Kasumi-1 (cell line): ENCODE results near the gene ATAD1.
"Not testable (repeated sequence)": the region's sequence is repeated elsewhere in the genome, so short reads cannot be mapped to it uniquely, and the experiment has no call there.

ENCODE experiments used
- DNase-seq, 2 experiments: peaks; one replicate each; lab custom pipeline; 2025; lab: John Stamatoyannopoulos, UW

ATAD1 gene

DNA sequence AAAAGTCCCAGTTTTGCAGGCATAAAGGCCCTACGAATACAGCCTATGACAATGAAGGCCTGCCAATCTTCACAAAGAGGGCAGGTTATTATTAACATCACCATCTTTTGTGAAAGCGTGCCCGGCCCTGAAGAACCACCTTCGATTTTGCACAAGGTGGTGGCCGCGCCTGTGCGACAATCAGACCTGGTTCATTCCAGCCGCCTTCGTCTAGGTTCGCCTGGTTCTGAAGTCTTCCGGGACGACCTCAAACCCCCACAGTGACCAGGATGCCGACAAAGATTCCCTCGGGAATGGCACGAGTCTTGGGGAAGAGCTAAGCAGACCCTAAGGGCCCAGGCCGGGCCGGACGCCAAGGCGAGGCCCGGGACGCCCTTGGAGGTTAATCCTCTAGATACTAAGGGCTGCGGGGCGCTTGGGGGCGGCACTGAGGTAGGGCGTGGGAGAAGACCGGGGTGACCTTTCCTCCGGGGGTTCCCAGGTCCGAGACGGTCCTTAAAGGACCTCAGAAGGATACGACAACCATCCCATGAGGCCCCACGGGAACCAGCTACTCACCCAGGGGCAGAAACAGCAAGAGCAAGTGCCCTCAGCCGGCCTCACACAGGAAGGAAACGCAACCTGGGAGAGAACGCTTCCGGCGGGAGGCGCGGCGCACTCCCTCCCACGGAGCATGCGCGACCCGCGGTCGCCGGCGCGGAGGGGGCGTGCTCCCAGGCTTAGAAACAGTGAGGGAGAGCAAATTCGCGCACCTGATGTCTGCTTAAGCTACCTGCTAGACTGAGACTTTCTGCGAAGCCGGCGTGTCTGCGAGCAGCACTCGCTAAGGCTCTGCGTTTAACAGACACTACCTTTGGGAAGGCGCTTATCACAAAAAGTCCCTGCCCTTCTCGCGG lies at the start of gene ATAD1:
TSS of gene ATAD1 (minus strand) at position 618 of the 896 bp plus-strand sequence. CDS start 3,627 bp downstream, outside the sequence.
- peak; percentile 97 for DNase-seq

DNA sequence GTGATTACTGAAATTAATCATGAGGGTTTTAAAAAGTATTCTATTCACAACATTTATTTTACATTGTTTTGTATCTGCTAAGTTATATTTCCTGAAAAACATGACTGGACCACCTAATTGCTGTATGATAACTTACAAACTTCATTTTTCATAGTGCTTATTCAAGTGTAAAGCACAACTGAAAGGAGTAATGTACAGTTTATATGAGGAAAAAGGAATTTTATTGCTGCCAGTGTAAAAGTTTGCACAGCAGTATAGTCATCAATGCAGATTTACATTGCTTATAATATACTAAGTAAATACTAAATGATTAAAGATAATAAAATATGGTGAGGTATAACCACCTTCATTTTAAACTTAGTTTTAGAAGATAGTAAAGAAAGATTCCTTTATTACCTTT lies 49.4 kb upstream of the ATAD1 start:
- DNase-seq: peak; percentile 55 to 60

GRCh38 chr10:87866412-87866974 lies 48.5 kb upstream of the ATAD1 start:
- peak; percentile 59 to 70 for DNase-seq

- DNase-seq: peak; percentile 67 to 70
These were observed 47.3 kb upstream of the ATAD1 start for GRCh38 chr10:87865241-87865881.

GRCh38 chr10:87864496-87865059 lies 46.6 kb upstream of the ATAD1 start:
- DNase-seq: peak; percentile 59 to 71

DNA sequence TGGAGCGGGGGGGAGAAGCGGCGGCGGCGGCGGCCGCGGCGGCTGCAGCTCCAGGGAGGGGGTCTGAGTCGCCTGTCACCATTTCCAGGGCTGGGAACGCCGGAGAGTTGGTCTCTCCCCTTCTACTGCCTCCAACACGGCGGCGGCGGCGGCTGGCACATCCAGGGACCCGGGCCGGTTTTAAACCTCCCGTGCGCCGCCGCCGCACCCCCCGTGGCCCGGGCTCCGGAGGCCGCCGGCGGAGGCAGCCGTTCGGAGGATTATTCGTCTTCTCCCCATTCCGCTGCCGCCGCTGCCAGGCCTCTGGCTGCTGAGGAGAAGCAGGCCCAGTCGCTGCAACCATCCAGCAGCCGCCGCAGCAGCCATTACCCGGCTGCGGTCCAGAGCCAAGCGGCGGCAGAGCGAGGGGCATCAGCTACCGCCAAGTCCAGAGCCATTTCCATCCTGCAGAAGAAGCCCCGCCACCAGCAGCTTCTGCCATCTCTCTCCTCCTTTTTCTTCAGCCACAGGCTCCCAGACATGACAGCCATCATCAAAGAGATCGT lies 46.0 kb upstream of the ATAD1 start:
- DNase-seq: not testable (repeated sequence)

GRCh38 chr10:87863053-87863943 lies 45.3 kb upstream of the ATAD1 start, which contains the start of the genes KLLN and PTEN:
Gene KLLN, minus strand, starts transcription at chr10:87863533. Its CDS starts 1,046 bp downstream, at chr10:87862487.
Gene PTEN, plus strand, starts transcription at chr10:87863625. Its CDS starts 845 bp downstream, at chr10:87864470.
- peak; percentile 97 to 99 for DNase-seq

GRCh38 chr10:87862679-87863052 lies 44.6 kb upstream of the ATAD1 start:
- DNase-seq: peak; percentile 80 to 86

DNA sequence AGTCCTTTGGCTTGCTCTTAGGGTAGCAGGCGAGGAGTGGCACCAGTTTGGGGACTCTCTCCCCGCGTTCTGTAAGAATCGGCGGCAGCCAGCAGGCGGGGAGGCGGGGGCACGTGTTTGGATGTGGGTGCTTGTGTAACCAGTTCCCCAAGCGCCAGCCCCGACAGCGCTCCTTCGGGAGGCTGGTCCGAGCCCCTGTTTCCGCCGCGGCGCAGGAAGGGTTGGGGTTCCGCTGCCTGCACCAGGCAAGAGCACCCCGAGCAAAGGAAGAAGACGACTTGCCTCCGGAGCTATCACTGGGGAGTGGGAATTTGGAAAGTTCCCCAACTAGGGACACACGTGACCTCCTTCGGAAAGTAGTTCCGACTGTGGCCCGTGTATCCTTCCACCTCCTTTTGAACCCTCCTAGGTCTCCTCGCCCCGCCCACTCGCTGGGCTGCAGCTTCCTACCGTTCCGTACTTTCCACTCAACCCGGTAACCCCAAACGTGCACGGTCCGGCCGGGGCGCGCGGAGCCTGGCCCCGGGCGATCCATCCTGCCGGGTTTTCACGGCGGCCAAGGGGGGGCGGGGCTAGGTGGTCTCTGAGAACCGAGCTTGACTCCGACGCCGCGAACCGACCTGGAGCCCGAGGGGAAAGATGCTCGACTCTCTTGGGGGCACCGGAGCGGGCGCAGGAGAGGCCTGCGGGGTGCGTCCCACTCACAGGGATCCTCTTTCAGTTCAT lies 44.1 kb upstream of the ATAD1 start:
- DNase-seq: peak; percentile 100

DNA sequence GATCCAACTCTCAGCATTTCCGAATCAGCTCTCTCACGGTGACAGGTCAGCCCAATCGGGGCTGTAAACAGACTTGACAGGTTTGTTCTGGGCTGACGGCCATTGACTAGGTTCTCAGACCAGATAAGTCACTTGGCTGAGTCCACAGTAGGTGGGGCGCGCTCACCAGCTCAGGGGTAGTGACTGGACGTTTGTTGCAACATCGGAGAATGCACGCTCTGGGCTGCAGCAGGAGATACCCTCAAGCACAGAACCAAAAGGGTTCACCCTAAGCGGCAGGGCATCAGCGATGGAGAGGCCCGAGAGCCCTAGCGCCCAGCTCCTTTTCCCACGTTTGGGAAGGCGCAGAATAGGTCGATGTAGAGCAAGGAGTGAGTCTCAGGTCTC lies 43.5 kb upstream of the ATAD1 start:
- peak; percentile 88 to 89 for DNase-seq

- peak; percentile 52 to 75 for DNase-seq
These were observed 42.9 kb upstream of the ATAD1 start for GRCh38 chr10:87860816-87861403.

GRCh38 chr10:87860156-87860795 lies 42.2 kb upstream of the ATAD1 start:
- peak; percentile 99 to 100 for DNase-seq

DNA sequence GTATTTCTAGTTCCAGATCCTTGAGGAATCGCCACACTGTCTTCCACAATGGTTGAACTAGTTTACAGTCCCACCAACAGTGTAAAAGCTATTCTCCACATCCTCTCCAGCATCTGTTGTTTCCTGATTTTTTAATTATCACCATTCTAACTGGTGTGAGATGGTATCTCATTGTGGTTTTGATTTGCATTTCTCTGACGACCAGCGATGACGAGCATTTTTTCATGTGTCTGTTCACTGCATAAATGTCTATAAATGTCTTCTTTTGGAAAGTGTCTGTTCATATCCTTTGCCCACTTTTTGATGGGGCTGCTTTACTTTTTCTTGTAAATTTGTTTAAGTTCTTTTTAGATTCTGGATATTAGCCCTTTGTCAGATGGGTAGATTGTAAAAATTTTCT lies 37.6 kb upstream of the ATAD1 start:
- not testable (repeated sequence) for DNase-seq

DNA sequence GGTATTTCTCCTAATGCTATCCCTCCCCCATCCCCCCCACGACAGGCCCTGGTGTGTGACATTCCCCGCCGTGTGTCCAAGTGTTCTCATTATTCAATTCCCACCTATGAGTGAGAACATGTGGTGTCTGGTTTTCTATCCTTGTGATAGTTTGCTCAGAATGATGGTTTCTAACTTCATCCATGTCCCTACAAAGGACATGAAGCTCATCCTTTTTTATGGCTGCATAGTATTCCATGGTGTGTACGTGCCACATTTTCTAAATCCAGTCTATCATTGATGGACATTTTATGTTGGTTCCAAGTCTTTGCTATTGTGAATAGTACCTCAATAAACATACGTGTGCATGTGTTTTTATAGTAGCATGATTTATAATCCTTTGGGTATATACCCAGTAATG lies 37.2 kb upstream of the ATAD1 start:
- DNase-seq: not testable (repeated sequence)

DNA sequence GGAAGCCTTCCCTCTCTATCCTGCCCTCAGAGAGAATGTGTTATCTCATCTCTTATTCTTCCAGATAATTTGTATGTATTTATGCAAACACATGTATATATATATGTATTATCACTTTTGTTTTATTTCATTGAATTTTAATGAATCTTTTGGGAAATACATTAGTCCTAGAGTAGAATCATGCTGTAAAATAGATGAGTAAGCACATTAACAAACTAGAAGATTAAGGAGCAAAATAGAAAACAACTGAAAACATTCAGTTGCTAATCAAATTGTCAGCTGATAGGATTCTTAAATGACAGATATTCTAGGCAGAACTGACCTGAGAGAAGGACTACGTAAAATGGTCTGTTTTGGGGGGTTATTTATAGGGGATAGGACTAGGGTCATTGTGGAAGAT lies 34.1 kb upstream of the ATAD1 start:
- DNase-seq: no peak

DNA sequence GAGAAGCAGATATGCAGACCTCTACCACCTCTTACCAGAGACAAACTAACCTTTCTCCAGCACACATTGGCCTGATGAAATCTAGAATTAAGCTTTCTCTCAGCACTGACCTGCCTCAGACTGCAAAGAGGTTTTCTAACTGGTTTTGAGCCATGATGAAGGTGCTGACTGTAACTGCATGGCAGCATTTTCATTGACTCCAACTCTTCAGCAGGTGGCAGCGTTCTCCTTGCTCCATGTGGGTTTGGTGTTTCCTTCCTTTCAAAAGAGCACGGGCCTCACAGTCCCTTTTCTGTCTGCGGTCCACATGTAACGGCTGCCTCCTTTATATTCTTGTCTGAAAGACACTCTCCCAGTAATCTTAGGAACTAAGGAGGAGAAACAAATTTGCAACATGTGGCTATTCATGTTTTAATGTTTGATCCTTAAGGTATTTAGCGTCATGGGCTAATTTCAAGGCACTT lies 32.7 kb upstream of the ATAD1 start:
- DNase-seq: peak; percentile 98

DNA sequence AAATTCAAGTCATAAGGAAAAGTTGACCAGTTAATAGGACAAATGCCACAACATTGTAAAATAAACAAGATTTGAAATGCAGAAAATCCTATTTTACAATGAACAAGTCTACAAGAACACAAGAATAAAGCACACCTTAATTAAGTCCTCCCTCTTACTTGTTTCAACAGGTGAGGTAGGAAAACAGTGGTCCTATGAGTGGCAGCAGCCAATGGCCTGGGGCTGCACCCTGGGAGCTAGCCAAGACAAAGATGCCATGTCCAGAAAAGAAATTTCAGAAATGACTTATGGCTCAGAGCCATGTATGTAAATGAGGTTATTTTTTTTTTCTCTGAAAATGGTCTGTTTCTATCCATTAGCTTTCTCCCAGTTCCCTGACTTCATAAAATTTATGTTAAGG lies 31.0 kb upstream of the ATAD1 start:
- DNase-seq: no peak

DNA sequence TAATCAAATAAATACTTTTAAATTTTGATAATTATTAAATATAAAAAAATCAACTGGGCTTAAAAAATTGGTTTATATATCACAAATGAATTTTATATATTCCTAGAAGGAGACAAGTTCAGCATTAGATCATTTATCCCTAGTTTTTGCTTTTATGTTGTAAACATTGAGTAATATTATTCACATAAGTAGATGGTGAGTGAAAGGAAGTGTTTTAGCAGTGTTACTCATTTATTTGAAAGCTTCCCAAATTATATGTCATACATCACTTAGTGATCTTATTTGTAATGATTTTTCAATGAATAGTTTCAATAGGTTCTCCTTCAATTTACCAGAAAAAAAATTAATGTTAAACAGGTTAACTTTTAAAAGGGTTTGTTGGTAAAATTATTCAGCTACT lies 29.5 kb upstream of the ATAD1 start:
- DNase-seq: no peak

- not testable (repeated sequence) for DNase-seq
These were observed 28.7 kb upstream of the ATAD1 start for GRCh38 chr10:87846711-87847110.
